GM21515 (cell line): ENCODE results near the gene GALNT7.

ENCODE experiments used
- ATAC-seq: cut with Tn5 transposase; IDR thresholded peaks from one replicate; pipeline ENCODE4 v1.9.1; 2021; ENCODE audit not compliant: unreplicated experiment

Gene GALNT7

GRCh38 chr4:173334085-173334890 is 165.7 kb downstream of the GALNT7 start, which contains the start of gene HMGB2:
TSS of gene HMGB2 (minus strand) at chr4:173334358. CDS start at chr4:173333649, 709 bp downstream.
- peak; percentile 94 for ATAC-seq

- ATAC-seq = peak; percentile 31
Measured at GRCh38 chr4:173334891-173335752, 166.5 kb downstream of the GALNT7 start.

GRCh38 chr4:173337463-173337862 is 168.9 kb downstream of the GALNT7 start:
- no peak for ATAC-seq

DNA sequence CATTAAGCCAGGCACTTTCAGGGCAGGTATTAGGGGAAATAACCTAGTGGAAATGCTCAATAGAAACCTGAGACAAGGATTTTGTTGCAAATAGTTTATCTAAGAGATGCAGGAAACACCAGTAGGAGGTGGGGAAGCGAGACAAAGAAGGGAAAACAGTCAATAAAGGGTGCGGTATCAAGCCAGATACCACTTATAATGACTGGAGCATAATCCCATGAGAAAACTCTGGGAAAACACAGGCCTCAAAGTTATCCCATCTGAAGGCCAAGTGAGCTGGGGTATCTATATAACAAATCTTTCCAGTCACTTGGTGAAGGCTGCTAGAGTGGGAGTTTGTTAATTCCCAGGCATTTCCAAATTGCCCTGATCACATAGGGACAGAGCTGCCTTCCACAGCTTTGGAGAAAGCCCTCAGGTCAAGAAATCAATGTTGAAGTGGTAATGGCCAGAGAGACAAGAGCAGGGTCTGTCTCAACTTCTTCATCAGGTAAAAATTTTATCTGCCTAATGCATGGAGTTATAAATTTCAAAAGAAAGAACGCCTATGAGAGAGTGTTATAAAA is 175.3 kb downstream of the GALNT7 start:
- no peak for ATAC-seq

DNA sequence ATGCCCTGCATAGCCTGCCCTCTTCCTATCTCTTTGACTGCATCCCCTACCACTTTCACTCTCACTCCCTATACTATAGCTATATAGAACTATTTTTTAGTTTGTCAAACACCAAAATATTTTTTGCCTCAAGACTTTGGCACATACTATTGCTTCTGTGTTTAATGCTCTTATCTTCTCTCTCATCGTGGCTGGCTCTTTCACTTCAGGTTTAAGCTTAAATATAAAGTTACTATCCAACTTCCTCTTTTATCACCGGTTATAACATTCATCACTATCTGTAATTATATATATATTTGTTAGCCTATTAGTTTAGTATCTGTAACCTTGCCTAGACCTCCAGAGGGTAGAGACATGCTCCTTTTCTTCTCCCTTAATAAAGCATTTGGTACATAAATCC is 177.0 kb downstream of the GALNT7 start:
- ATAC-seq = no peak

DNA sequence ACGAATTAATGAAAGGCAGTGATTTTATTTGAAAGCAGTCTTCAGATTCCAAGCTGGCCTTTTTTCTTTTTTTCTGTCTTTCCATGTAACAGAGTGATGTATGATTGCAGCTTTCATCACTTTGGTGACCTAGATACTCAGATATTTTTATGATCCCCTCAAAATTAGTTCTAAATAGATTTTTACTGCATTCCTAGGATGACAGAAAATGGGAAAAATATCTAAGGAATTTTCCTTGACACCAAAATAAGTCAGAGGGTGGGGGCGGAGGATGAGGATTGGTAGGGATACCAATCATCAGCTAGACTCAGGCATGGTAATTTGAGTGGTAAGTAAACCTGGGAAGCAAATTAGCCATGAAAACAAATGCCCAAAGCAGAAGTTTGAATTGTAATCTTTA is 177.5 kb downstream of the GALNT7 start:
- no peak for ATAC-seq

GRCh38 chr4:173347467-173347866 is 178.9 kb downstream of the GALNT7 start:
- no peak for ATAC-seq

- no peak for ATAC-seq
Measured at GRCh38 chr4:173357939-173358338, 189.3 kb downstream of the GALNT7 start.

DNA sequence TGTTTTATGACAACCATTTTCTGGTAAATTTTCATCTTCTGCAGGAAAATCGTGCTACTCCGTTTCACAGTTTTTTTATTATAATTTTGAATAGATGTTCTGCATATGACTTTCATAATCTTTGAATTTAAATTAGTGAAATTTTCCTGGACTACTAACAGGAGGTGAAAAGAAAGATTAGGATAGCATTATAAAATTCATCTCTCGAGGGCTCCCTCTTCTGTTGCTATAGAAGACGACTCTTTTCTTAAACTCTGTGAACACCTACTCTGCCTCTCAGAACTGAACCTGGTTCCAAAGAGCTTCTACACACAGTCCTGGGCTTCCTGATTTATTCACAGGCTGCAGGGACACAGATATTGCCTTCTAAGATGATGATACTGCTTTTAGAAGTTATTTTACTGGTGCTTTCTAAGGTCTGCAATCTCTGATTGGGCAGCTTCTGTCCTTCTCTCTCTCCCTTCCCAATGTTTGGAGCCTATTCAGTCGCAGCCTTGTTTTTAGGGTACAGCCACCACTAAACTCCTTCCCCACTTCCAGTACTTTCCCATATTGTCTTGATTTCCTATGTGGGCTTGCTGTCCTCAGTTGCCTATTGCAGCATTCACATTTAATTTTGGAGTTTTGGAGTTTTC is 192.1 kb downstream of the GALNT7 start:
- no peak for ATAC-seq

GRCh38 chr4:173362666-173363065 is 194.1 kb downstream of the GALNT7 start:
- ATAC-seq = no peak

DNA sequence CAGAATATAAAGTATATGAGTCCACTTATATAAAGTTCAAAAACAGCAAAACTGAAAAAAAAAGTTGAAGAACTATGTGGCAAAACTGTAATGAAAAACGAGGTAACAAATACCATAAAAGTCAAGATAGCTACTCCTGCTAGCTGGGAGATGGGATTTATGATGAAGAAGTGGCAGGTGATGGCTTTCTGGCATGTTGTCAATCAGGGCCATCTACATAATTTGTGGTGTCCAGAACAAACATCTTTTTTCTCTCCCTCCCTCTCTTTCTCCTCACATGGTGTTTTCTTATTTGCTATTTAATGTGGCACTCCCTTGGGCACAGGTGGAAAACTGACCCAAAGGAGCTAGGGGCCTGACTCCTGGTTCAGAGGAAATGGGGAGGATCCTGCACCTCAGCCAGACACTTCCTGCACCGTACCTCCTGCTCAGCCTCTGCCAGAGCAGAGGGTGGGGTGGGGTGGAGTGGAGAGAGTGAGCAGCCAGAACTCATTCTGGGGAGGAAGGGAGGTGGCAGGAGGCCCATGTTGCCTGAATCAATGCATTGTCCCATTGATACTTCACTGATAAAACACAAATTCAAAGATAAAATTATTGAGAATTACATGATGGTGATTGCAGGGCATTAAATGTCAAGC is 196.9 kb downstream of the GALNT7 start:
- no peak for ATAC-seq

GRCh38 chr4:173367285-173367684 is 198.7 kb downstream of the GALNT7 start:
- ATAC-seq = no peak

- no peak for ATAC-seq
Measured at GRCh38 chr4:173367946-173368345, 199.3 kb downstream of the GALNT7 start.

DNA sequence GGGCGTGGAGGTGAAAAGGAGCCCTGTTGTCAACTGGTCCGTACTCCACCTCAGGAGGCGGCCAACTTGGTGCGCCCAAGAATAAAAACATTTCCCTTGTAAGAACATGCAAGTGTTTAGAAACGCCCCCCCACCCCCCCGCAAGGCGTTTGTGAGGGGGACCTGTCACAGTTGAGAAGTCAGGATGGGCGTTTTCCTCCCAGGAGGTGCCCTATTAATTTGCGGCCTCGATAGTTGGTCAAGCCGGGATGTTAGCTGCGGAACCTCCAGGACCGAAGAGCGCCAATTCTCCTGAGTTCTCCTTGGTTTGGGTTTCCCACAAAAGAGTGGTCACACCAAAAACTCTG is 201.5 kb downstream of the GALNT7 start:
- ATAC-seq = peak; percentile 2

DNA sequence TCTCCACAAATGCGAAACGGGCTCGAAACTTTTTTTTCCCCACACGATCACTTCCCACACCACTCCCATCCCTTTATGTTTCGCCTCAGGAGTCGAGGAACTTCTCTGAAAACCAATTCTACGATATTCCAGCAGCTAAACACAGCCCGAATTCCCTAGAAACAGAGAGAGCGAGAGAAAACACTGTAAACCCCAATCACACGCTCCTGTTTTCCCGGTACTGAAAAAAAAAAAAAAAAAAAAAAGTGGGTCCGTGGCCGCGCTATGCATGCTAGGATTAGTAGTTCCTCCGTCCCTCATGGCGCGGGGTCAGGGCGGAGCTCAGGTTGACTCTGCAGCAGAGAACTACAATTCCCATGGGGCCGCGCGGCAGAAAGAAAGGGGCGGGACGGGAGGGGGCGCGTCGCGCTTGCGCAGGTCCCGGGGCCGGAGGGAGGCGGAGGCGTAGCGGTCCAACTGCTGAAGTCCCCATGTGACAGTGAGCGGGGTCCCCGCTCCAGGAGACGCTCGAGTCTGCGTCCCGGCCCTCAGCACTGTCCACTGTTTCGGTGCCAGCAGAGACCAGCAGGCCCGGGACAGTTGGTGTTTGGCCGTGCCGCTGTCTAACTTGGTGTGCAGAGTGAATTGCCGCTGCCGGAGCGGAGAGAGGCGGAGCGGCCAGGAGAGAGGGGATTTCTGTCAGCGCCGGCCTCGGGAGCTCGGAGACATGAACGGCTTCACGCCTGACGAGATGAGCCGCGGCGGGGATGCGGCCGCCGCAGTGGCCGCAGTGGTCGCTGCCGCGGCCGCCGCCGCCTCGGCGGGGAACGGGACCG is 202.1 kb downstream of the GALNT7 start, which contains the start of gene SAP30:
SAP30 (plus strand) TSS at position 478 of the 815 bp plus-strand sequence; CDS start at position 707, 229 bp downstream.
- peak; percentile 72 for ATAC-seq

DNA sequence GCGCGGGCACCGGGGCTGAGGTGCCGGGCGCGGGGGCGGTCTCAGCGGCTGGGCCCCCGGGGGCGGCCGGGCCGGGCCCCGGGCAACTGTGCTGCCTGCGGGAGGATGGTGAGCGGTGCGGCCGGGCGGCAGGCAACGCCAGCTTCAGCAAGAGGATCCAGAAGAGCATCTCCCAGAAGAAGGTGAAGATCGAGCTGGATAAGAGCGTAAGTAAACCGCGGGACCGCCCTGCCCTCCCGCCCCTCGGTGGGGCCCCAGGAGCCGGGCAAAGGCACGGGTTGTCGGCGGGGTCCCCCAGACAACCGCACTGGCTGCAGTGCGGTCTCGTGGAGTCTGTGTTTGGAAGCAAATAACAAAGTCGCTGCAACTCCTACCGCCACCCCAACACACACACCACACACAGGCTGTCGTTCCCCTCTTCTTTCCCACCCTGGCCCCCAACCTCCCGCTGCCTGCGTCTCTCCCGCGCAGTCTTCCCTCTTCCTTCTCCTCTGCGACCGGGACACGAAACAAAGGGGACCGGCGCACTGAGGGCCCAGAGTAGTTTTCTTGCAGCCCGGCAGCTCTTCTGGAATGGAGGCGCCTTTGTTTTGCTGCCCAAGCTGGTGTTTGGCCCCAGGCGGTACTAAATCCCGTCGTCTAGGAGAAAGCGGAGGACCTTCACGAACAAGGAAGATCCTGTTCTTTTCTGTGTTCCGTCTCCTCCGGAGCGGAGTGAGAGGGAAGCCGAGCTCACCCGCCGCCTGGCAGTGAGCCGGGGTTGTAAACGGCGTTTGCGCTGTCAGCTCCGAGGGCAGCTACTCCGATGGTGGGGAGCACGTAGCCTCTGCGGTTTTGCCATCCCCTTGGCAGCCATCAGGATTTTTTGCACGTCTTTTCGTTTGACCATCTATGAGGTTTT is 202.9 kb downstream of the GALNT7 start:
- ATAC-seq = peak; percentile 20
